Stimulated activated CD4-positive, alpha-beta T cell treated with anti-CD3 and anti-CD28 coated beads, TNF-alpha, amount 100 ng/mL, for 48 hours (primary cell): ENCODE results near the gene ZNF862.
"Not testable (repeated sequence)": the region's sequence is repeated elsewhere in the genome, so short reads cannot be mapped to it uniquely, and the experiment has no call there.

Source experiments
- DNase-seq, 3 donors: peaks; one replicate each; pipeline ENCODE4 v3.0.0-alpha.2; 2020; ENCODE audit warnings: low read depth in 3 of 3

ZNF862 gene

DNA sequence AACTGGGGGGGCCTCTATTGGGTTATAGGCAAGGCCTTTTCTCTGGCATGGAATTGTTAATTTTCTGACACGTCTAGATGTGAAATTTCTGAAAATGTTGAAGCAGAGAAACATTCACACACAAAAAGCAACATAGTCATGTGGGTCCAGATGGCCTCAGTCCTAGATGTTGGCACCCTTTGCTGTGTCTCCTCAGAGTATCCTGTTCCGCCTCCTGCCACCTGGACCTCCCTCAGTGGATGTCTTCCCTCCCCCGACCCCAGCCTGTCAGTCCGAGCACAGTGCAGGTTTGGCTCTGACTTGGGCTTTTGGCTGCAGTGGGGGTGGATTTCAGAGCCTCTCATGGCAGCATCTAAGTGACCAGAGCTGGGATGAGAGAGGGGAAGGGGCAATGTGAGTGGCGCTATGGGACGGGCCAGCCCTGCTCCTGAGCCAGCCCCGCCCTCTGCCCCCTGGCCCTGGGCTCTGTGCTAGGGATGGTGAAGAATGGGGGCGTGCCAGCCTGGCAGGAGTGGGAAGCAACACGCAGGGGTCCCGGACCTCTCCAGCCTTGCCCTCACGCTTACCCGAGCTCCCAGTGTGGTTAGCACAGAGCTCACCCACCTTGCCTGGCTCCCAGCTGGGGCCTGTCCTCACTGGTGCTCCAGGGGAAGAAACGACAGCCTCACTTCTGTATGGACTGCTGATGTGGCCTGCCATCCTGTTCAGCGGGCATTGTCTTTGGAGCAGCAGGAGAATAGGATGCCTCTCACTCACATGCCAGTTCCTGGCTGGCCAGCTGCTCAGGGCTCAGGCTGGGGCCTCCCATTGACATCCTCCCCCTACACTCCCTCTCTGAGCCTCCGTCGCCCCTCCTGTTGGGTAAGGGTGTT lies 41.8 kb downstream of the ZNF862 start:
- no peak for DNase-seq

DNA sequence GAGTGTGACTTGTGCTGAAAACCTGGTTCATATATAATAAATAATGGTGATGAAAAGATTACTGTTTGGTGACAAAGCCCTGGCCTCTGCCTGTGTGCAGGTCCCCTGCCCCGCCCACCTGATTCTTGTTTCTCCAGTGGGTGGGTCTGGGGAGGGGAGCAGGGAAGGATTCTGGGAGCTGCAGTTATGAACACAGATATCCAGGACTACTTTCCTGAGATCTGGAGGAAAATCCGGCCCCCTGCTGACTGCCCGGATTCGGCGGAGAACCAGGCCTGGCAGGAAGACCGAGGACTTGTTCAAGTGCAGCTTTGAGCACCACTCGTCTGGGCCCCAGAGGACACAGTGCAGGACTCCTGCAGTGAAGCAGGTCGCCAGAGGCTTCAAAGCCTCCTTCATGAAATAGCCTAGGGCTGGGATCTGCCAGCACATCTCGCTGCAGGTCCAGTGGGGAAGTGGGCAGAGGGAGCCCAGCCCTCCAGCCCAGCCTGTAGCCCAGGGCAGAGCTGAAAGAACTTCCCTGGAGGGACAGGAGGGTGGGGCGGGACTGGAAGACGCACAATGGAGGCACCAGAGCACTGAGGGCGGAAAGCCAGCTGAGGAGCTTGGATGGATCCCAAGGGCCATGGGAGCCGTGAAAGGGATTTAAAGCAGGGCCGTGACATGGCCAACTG lies 42.6 kb downstream of the ZNF862 start:
- DNase-seq, result no peak

DNA sequence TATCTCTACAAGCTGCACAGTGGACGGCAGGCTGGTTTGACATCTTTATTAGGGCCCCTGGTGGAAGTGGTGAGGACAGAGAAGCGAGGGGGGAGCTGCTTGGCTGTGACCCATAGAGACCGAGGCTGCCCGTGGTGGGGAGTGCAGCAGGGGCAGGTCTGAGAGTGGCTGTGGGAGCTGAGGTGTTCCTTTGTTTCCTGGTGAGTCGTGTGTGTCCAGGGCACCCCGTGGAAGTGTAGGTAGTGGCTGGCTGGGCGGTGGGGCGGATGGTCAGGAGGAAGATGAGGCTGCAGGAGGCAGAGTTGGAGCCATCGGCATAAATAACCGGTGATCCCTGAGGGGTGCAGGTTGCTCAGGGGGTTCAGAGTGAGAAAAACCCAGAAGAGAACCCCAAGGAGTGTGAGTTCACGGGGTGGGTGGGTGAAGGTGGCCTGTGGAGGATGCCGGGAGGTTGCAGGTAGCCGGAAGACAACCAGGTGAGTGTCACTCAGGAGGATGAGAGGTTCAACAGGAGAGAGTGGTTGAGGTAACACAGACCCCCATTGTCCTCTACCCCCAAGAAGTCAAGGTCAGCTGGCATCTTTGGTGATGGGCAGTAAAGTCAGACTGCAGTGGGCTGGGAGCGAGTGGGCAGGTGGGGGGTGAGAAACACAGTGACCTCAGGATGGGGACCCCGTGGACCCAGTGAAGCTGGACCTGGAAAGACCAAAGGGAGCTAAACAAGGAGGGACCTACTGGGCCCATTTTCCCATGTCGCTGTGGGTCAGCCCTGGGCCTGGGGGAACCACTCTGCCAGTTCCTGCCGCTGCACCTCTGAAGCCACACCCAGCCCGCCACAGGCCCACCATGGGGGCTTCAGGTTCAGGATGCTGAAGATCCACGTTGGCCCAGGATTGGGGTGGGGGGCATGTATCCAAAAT lies 43.4 kb downstream of the ZNF862 start:
- DNase-seq, result no peak

DNA sequence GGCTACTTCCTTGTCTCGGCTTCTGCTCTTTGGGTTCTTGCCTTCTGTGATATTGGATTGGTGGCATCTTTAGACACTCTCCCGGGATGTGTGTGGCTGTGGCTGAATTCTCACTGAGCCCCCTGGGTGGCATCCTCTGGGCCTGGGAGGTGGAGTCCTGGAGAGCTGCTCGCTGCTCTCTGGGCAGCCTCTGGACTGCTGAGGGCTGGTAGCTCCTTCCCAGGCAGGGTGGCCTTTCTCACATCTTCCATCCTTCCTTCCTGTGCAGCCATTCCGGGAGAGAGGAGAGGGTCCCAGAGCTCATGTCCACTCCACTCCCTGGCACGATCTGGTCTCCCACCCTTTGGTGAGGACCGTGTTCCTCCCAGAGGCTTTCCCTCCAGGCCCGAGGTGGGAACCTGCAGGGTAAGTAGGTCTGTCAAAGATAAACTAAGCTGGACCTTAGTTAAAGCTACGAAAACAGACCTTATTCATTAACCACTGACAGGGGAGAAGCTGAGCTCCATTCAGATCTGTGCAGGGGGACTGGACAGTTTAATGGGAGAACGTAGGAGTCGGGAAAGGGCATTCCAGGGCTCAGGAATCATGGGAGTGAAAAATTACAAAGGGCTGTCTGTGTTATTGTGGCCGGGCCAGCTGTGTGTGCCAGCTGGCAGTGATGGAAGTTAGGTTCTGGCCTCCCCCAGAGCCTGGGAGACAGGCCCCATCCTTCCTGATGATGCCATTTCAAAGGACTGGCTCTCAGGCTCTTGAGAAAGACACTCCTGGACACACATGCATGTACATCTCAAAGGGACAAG lies 44.3 kb downstream of the ZNF862 start:
- no peak for DNase-seq

DNA sequence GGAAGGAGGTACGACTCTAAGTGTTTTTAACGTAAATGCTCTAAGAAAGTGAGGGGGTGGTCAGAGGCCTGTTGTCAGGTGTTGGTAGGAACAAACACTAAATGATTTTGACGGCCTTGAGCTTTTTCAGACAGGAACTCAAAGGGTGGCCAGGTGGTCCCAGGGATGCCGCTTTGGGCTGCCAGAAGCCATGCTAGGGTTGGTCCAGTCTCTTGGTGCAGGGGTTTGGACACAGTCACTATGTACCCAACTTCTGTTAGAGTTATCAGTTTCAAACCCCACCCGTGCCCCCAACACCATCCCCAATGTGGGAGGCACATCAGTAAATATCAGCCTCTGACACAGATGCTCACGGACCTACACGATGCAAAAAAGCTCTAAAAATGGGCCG lies 44.9 kb downstream of the ZNF862 start:
- DNase-seq, result no peak

DNA sequence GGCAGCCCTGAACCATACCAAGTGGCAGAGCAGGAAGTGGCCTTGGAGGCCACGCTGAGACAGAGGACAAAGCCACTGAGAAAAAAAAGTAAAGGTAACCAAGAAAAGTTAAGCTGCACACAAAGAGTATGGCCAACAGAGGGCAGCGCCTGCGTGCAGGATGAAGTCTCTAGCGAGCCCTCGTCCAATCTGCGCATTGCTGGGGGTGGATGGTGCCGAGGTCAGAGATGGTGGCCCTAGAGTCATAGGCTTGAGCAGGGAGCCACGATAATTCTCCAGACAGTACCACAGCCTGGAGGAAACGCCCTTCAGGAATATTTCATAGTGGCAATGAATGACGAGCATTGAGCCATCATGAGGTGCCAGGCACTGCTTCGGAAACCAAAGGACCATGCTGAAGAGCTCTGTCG lies 45.3 kb downstream of the ZNF862 start:
- no peak for DNase-seq

DNA sequence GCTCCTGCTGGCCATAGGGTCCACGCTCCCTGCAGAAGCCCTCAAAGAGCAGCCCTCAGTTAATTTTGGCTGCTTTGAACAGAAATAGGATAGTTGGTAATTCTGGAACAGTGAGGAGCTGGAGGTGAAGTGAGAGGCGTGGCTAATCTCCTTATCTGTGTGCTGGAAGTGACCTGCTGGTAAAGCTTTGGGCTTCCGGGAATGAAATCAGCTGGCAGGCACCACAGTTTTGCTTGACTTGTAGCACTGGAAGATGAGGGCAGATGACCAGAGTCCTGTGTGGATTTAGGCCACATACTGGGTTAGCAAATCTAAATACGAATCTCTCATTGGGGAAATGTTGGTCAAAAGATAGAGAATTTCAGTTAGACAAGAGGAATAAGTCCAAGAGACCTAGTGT lies 45.8 kb downstream of the ZNF862 start:
- DNase-seq, result no peak

DNA sequence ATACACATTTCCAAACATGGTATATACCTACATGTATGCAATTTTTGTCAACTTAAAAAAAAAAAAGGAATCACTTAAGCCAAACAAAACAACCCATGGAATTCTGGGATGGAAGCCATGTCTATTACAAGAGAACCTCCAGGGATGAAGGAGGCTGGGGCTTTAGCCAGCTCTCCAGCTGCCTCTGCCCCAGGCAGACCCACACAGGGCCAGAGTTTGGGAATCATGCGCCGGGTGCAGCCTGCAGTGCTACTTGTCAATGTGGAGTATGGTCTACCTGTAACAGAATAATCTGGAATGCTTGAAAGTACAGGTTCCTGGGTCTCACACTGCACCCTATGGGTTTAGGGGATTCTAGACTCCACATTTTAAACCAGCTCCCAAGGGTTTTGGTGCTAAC lies 46.4 kb downstream of the ZNF862 start:
- no peak for DNase-seq

DNA sequence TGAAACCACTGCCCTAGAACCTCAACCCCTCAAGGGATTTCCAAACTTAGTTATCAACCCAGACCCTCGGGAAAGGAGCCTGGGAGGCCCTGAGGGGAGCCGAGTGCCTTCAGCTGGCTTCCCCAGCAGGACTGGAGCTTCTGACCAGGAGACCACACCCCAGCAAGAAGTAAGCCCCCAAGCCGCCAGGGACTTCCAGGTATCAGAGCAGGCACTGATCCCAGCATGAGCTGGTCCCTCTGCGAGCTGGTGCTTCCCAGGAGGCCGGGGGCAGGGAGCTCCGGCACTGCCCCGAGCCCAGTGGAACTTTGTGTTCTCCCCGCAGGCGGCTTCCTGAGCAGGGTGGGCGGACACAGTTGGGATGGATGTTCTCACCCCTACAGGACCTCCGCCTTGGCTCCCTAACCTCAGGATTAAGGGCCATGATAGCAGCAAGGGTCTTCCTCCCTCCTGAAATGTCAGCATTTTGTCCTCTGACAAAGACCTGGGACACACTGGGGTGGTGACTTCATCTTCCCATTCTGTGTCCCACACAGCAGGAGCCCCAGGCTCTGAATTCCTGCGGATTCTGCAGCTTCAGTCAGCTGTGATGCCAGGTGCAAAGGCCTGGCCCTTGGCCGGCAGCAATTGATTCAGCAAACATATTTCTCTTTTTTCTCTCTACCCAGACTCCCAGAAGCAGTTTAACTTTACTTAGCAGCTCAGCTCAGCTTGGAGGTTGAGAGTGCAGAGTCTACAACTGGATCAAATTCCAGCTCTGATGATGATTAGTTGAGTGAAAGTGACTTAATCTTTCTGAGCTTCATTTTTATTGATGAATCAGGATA lies 47.2 kb downstream of the ZNF862 start:
- no peak for DNase-seq

DNA sequence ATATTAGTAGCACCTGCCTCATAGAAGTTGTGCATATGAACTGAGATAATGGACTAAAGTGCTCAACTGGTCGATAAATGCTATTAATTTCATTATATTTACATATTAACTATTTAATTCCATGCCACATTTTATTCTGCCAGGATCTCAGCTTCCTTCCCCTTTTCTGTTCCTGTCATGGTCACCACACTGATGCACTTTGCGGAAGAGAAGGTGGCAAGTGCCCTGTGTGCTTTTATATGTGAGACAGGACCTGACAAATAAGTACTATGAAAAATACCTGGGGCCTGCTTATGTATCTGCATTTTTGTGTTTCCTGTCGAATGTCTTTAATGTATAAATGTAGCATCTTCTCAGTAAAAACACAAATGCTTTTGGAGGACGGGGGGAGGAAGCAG lies 47.8 kb downstream of the ZNF862 start:
- DNase-seq, result no peak

DNA sequence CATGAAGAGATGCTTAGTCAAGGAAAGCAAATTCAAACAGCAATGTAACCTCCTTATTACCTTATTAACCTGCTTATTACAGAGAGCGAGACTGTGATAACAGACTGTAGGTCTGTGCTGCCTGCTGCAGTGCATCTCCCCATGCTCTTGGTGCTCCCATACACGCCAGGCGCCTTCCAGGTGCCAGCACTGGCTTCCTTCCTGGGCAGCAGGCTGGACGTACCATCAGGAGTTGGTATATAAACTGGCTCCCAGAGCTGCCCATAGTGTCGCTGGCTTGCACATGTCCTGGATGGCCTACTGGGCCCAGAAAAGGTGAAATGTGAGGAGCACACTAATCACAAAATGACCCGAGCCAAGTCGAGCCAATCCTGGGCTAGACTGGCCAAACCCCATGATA lies 49.1 kb downstream of the ZNF862 start:
- DNase-seq, result no peak

DNA sequence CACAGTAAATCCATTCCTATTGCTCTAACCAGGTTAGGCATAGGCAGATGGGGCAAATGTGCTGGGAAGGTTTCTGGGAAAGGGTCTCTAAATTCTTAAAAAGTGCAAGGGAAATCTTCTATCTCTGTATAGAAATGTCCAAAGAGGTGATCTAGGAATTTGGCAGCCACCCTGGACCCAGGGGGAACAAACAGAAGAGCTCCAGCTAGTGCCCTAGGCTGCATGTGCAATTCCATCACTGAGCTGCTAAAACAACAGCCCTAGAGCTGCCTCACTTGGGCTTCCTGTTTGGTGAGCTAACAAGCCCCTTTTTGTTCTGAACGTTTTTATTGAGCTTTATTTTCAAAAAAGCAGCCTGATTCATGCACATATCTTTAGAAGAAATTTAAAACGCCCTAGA lies 52.5 kb downstream of the ZNF862 start:
- DNase-seq, result not testable (repeated sequence)

DNA sequence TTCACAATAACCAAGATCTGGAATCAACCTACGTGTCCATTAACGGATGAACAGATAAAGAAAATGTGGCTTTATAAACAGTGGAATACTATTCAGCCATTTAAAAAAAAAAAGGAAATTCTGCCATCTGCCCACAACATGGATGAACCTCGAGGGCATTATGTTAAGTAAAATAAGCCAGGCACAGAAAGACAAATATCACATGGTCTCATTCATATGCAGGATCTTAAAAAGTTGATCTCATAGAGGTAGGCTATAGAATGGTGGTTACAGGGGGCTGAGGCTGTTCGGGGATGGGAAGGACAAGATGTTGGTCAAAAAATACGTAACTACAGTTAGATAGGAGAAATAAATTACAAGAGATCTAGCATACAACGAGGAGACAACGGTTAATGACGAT lies 56.8 kb downstream of the ZNF862 start:
- DNase-seq, result not testable (repeated sequence)

DNA sequence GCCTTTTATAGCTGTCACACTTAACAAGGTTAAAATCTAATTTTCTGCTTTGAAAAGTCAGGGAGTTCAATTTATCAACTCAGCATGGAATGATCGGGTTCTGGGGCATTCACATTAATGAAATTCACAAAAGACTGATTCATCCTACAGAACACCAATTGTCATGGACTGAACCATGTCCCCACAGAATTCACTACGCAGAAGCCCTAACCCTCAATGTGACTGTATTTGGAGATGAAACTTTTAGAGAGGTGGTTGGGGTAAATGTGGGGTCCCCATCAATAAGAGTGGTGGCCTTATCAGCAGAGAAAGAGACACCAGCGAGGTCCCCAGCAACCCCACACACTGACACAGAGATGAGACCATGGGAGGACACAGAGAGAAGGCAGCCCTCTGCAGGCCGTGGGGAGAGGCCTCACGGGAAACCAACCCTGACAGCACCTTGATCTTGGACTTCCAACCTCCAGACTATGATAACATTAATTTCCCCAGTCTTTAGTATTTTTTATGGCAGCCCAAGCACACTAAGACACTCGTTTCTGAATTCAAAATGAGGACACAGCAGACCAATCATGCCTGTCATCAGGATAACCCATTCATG lies 69.7 kb downstream of the ZNF862 start:
- not testable (repeated sequence) for DNase-seq

DNA sequence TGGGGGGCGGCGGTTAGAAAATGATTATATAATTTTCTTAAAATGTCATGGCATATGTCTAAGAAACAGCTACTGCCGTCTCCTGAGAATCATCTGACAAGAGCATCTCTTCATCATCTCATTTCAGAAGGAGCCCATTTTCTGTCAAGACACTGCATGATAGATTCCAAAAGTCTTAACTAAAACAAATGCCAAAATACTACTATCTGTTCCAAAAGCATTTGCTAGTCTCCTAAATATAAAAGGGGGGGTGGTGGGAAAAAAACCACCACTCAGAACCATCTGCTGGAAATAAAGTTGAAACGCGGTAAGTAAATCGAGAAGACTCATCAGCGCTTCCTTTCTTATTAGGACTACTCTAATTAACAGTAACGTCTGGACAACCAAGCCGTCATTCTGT lies 72.0 kb downstream of the ZNF862 start:
- DNase-seq, result not testable (repeated sequence)

DNA sequence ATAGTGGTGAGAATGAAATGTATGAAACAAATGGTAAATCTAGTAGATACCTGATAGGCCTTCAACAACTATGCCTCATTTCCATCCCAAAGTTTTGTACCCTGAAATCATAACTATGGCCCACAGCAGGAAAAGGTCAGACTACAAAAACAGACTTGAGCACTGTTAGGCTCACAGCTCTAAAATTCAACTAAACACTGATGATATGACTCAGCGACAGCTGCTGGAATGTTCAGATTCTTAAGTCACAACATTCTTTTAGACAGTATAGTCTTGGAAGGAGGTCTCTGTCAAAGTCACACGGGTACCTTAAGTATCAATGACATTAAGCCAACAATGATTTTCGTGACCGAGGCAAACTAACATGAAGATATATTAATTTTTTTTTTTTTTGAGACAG lies 74.0 kb downstream of the ZNF862 start:
- DNase-seq, result not testable (repeated sequence)
